Measurements from ENCODE around the gene SLC30A3.

Gene SLC30A3

DNA sequence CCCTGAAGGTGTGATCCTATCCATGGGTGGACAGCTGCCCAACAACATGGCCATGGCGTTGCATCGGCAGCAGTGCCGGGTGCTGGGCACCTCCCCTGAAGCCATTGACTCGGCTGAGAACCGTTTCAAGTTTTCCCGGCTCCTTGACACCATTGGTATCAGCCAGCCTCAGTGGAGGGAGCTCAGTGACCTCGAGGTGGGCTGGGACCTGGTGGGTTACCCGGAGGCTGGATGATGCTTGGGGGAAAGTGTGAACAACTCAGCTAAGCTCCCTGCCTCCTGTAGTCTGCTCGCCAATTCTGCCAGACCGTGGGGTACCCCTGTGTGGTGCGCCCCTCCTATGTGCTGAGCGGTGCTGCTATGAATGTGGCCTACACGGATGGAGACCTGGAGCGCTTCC lies 29.5 kb downstream of the SLC30A3 start:
- no peak for DNase-seq

DNA sequence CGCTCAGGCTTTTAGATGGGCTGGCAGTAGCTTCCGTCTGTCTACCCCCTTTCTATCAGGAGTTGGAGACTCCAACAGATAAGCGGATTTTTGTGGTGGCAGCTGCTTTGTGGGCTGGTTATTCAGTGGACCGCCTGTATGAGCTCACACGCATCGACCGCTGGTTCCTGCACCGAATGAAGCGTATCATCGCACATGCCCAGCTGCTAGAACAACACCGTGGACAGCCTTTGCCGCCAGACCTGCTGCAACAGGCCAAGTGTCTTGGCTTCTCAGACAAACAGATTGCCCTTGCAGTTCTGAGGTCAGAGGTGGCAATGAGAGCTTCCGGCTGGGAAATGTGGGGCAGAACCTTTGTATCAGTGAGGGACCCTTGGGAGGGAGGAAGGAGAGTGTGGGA lies 30.9 kb downstream of the SLC30A3 start:
- no peak for DNase-seq

DNA sequence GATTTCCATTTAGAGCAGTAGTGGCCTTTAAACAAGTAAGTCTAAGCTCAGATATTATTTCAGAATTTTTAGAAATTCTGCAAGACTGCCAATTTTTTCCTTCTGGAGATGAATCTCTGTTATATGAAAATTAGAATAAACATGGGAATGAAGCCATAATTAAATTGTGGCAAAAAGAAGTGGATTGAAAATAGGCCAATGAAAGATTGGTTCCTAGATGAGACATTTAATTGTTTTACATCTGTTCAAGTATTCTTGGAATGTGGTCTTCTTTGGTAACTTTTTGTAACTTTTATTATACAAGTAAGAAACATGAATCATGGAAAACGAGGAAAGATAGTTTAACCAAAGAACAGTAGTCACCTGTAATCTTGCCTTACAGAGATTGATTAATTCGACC lies 35.3 kb downstream of the SLC30A3 start:
- no peak for DNase-seq

DNA sequence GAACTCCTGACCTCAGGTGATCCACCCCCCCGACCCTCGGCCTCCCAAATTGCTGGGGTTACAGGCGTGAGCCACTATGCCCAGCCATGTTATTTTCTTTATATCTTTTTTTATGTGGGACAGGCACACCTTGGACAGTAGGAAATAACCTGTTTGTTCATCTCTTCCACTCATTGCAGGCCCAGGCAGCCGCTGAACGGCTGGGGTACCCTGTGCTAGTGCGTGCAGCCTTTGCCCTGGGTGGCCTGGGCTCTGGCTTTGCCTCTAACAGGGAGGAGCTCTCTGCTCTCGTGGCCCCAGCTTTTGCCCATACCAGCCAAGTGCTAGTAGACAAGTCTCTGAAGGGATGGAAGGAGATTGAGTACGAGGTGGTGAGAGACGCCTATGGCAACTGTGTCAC lies 37.3 kb downstream of the SLC30A3 start:
- DNase-seq, result no peak

DNA sequence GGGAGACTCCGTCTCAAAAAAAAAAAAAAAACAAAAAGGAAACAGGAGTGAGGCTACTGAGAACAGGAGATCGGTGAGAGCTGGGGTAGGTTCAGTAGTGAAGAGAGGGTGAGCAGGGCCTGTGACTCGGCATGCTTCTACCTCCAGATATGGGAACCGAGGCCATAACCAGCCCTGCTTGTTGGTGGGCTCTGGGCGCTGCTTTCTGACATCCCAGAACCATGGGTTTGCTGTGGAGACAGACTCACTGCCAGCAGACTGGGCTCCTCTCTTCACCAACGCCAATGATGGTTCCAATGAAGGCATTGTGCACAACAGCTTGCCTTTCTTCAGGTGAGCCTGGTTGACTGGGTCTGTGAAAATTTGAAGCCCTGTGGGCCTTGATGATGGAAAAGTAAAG lies 39.4 kb downstream of the SLC30A3 start:
- no peak for DNase-seq

DNA sequence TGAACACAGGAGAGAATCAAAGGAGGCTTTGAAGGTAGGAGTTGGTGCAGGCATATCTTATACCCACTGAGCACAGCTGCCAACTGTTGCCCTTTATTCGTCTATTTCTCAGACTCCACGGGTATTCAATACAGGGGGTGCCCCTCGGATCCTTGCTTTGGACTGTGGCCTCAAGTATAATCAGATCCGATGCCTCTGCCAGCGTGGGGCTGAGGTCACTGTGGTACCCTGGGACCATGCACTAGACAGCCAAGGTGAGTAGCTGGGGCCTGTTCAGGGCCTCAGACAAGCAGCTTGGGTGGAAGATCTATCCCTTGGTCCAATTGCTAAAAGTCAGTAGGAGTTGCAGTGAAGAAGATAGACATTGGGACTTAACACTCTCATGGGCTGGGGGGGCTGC lies 40.4 kb downstream of the SLC30A3 start:
- no peak for DNase-seq

DNA sequence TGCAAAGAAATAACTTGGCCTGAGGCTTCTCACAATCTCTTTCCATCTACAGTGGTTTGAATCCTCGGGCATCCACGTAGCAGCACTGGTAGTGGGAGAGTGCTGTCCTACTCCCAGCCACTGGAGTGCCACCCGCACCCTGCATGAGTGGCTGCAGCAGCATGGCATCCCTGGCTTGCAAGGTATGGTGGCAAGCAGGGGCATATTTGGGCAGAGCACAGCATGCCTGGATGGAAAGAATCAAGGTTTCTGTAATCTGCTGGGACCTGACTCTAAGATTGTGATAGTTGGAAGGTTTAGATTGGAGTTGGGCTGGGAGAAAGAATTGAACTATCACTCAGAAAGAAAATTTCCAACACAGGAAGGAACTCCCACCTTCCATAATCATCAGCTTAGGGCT lies 41.7 kb downstream of the SLC30A3 start:
- DNase-seq, result no peak

DNA sequence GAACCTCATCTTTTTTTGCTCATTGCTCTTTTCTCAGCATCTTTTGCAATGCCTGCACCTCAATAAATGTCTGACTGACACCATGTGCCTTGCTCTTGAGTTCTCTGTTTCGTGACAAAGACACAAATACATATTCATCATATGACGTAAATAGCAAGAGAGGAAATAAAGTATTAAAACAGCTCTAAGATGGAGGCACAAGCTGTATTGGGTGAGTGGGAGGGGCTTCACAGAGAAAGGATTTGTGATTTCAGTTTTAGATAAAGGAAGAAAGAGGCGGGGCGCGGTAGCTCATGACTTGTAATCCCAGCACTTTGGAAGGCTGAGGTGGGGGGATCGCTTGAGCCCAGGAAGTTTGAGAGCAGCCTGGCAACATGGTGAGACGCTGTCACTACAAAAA lies 42.8 kb downstream of the SLC30A3 start:
- DNase-seq, result no peak

DNA sequence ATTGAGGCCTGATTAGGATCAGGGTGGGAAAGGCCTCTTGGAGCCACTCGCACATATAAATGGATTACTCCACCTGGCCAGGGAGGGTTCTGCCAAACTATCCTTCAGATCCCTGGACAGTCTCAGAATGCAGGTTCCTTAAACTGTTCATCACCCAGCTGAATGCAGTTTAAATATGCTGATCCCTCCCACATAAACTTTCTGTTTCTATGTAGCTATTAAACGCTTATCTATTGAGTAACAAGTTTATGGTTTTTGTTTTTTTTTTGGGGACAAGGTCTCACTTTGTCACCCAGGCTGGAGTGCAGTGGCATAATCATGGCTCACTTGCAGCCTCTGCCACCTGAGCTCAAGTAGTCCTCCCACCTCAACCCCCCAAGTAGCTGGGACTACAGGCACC lies 43.8 kb downstream of the SLC30A3 start:
- DNase-seq, result no peak

DNA sequence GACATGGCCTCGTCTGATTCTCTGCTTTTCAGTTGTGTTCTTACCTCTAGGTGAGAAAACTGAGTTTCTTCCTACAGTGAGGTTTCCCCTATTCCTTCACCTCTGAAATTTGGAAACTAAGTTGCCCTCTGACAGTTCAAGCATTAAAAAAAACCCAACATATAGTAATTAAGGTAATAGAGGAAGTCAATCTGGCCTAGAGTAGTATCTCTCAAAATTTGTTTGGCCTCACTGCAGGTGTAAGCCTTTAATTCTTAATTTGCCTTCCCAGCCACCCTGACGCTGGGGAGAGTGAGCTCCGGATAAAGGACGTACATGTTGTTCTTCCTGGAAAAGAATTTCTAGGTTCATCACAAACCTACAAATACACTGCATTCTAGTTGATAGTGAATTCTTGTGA lies 44.2 kb downstream of the SLC30A3 start:
- no peak for DNase-seq

DNA sequence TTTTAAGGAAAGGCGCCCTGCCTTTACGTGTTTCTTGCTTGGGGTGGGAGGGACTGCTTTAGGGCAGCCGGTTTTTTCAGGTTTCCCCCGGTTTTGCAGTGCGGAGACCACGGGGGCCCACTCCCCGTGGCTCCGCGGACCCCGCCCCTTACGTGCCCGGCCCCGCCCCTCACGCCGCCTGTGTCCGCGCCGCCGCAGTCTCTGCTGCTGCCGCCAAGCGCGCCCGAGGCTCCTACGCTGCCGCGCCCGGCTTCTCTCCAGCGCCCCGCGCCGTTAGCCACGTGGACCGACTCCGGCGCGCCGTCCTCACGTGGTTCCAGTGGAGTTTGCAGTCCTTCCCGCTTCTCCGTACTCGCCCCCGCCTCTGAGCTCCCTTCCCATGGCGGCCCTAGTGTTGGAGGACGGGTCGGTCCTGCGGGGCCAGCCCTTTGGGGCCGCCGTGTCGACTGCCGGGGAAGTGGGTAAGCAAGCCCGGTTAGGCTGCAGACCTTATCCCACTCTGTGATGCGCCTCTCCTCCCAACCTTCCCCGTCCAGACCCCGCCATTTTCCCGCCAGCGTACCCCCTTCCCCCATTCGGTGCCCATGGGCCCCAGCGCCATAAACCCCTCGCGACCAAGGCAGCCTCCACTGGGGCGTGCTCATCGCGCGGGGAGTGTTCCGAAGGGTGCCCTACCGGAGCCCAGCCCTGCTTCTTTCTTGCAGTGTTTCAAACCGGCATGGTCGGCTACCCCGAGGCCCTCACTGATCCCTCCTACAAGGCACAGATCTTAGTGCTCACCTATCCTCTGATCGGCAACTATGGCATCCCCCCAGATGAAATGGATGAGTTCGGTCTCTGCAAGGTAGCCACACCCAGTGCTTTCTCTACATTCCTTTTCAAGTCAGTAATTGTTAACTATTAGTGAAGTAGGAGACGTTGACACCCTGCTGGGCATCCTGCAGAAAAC lies 45.4 kb downstream of the SLC30A3 start, which contains the start of gene CAD:
CAD (plus strand) TSS at position 197 of the 949 bp plus-strand sequence; CDS start at position 380, 183 bp downstream.
- peak; percentile 73 for DNase-seq

DNA sequence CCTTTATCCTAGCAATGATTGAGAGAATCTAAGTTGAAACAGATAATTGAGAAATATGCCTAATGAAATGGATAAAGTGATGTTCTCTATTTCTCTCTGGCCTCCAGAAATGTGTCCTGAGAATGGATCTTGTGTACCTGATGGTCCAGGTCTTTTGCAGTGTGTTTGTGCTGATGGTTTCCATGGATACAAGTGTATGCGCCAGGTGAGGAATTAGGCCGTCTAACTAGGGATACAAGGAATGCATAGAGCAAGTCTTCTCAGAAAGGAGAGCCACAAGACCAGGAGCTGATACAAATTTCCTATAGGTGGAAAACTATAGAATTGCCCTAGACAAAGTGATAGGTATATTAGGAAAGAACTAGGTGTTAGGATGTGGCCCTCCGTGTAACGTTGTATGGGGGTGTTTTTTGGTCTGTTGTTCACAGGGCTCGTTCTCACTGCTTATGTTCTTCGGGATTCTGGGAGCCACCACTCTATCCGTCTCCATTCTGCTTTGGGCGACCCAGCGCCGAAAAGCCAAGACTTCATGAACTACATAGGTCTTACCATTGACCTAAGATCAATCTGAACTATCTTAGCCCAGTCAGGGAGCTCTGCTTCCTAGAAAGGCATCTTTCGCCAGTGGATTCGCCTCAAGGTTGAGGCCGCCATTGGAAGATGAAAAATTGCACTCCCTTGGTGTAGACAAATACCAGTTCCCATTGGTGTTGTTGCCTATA lies 46.3 kb downstream of the SLC30A3 start:
- no peak for DNase-seq

DNA sequence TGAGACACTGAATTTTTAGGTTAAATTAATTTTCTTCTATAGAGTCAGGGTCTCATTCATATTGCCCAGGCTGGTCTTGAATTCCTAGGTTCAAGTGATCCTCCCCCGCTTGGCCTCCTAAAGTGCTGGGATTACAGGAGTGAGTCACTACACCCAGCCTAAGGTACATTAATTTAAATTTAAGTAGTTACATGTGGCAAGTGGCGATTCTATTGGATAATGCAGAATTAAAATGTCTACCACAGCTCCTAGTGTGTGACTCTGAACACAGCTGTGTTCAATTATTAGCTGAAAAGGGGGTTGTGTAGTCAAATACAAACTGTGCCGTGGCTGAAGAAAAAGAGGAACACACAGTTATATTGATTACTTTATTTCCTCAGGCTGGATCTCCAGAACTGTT lies 47.9 kb downstream of the SLC30A3 start:
- no peak for DNase-seq

DNA sequence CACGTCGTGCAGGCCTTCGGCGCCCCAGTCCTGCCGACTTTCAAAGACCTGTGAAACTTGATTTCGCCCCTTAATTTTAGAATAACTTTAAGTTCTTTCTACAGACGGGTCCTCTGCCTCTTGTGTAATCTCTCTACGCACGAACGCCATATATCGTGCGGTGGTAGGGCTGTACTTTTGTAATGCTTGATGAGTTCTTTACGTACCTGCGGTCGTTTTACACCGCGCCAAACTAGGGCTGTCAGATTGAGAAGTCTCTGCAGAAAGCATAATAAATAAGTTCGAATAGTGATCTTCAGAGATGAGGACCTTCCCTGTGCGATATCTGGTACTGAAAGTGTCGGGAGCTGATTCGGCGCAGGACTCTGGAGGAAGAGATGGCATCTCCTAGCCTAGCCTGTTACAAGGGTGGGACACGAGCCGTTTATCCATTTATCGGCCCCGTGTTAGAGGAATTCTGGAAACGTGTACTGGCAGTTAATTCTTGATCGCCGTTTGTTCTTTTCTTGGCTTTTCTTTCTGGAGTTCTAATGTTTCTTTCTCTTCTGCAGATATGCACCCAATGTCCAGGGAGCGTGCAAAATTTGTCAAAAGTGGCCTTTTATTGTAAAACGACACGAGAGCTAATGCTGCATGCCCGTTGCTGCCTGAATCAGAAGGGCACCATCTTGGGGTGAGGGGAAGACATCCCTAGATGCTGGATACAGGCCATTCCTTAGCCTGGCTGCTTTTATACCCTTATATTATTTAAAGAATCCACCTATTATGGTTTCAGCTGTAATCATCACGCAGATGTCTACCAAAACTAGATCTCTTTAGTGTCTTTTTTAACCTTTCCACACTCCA lies 50.0 kb downstream of the SLC30A3 start:
- DNase-seq, result no peak

DNA sequence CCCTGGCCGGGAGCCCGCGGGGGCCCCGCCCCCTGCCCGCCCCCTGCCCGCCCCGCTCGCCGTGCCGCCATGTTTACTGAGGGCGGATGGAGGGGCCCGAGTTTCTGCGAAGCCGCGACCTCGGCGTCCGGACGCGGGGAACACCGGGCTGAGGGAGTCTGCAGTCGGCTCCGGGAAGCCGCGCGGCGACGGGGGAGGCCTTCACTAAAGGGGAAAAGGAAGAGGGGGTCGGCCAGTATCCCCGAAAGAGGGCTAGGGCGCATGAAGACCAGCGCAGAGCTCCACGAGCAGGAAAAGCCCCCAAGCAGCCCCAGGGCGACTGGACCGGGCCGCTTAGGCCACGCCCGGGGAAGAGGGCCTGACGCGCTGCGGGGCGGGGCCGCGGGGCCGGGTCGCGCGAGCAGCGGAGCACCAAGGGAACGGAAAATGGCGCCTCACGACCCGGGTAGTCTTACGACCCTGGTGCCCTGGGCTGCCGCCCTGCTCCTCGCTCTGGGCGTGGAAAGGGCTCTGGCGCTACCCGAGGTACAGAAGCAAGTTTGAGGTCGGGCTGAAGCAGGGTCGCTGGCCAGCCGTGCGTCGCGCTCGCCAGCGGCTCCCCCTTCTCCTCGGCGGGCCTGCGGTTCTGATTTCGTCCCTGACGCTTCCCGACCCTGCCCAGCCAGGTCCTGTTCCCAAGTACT lies 50.8 kb downstream of the SLC30A3 start, which contains the start of the genes ATRAID and SLC5A6:
ATRAID (plus strand) TSS at position 99 of the 683 bp plus-strand sequence; CDS start at position 427, 328 bp downstream.
SLC5A6 (minus strand) TSS at position 326 of the 683 bp plus-strand sequence. CDS start 4,618 bp downstream, outside the sequence.
- DNase-seq, result peak; percentile 100

DNA sequence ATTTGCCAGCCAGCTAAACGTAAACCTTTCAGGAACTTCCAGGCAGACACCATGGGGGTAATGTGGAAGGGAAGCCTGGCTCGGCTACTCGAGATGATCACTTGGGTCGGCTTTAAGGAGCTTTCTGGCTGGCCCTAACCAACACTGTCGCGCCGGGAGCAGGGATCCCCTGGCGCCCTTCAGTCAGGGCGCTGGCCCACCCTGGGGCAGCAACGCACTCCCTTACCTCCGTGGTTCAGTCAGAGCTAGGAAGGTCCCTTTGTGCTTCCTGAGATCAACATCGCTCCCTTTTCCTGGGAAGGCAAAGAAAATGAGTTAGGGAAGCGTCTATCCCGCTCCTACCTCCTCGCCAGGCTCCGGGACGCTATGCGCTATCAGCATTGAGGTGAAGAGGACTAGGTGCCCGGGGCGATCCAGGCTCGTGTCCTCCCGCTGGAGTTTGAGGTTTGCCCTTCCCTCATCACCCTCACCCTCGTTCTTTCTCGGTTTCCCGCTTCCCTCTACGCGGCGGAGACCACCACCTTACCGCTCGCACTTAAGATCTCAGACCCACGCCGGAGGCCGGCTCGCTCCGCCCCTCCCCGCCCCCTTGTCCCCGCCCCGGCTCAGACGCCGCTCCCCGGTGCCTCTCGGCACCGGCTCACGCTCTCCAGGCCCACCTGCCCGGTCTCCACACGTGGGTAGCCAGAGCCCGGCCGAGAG lies 51.5 kb downstream of the SLC30A3 start:
- peak; percentile 76 for DNase-seq

DNA sequence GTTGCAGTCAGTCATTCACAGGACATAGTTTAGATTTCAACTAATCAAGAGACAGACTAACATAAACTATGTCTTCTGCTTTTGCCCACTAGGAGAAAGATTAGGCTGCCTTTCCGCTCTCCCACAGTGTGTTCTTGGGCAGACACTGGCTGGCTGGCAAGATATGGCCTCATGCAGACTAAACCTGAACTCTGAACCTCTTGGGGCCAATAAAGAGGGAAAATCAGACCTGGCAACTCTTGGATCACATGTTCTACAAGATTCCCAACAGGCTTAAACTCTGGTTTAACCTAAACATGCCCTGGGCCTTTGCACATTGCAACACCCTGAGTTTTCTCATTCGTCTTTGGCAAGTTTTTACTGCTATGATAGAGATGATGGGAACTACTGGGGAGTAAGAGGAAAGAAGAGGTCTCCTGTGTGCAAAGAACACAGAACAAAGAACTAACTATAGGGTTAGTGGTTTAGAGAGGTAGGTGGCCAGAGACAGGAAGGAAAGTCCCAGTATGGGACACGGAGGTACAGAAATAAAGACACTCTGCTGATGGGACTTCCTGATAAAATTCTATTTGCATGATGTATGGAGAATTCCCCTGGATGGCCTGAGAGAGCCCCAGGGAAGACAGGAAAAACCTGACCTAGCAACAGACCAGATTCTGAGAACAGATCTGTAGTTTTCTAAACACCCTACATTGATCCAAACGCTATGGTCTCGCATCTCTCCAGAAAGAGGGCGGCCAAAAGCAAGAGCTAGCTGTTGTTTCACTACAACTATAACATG lies 53.0 kb downstream of the SLC30A3 start:
- DNase-seq, result no peak

DNA sequence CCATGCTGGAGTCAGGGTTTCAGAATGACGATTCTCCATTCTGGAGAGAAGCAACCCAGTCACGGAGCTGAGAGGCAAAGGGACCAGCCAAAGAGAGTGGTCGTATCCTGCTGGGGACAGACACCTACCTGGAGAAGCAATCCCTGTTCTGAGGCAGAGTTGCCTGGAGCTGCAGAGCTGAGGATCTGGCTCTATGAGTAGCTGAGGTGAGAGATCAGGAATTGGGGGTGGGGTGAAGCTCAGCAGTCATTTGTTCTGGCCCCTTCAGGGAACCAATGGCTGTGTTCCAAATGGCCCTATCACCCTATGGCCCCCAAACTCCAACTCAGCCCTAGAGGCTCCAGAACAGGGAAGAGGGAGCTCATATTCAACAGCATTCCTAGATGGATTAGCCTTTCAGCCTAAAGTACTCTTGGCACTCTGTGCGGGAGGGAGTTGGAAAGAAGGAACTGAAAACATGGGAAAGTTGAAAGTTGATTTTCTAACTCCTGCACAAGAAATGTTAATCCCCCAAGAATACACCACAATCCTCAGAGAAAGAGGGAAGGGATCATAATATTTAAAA lies 54.3 kb downstream of the SLC30A3 start:
- no peak for DNase-seq

DNA sequence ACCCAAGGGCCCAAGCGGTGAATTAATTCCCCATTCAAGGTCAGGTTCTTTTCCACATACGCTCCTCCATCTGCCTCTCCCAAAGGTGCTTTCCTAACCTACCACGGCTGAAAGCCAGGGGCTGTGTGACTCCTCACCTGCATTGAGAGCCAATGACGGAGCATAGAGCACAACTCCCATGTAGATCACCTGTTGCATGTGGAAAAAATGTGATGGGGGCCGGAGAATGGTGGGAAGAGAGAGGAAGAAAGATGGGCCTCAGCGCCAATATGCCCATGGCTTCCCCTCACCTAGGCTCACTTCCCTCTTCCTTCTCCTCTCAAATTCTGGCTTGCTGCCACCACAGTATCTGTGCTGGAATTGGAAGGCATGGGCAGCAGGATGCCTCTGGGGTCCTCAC lies 56.5 kb downstream of the SLC30A3 start:
- no peak for DNase-seq

DNA sequence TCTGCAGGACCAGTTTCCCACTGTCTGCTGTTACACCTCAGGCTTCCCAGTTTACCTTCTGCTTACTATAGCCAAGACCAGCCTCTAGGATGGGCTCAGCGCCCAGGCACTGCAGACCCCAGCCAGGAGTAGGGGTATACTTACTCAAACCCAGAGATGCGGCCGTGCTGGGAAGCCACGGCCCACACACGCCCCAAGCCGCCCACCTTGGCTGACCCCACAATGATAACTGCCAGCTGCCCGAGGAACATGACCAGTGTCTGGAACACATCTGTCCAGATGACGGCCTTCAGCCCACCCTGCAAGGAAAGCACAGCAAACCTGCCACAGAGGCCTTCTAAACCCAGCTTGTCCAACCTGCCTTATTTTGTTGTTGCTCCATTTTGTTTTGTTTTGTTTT lies 57.6 kb downstream of the SLC30A3 start:
- no peak for DNase-seq
